Activated CD8-positive, alpha-beta memory T cell treated with anti-CD3 and anti-CD28 coated beads, Interleukin-2, amount 50 U/mL, for 48 hours (primary cell): ENCODE results near the gene KDM4B.
A peak's percentile ranks its signal among the peaks of the same experiment; 100 is the strongest.
"Not testable (repeated sequence)": the region's sequence is repeated elsewhere in the genome, so short reads cannot be mapped to it uniquely, and the experiment has no call there.

Experiments
- DNase-seq: peaks from one replicate; pipeline ENCODE4 v3.0.0-alpha.2; 2020

KDM4B gene

DNA sequence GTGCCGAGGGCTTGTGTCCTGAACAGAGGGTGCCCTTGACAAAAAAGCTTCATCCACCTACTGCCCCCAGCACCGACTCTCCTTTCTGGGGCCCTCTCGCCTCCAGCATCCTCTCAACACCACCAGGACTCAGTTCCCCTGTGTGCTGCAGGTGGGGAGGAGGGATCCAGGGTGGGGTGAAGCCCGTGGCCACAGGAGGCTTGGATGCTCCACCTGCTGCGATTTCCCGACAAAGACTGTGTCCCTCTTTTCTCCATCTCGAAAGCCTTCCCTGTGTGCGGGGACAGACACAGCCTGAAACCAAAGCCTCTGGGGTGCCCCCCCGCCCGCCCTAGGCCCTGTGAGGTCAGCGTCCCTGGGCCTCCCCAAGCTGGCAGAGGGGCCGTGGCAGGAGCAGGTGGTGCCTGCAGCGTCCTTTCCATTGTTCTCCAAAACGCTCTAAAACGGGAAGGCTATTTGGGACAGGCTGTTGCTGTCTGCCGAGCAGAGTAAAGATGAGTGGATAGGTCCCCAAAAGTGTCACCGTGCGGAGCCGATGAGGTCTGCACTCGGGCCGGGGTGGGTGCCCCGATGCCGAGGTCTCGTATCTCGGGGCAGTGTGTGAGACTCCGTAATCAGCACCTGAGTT lies 186.0 kb downstream of the KDM4B start:
- DNase-seq: no peak

GRCh38 chr19:5155586-5156210 lies 186.8 kb downstream of the KDM4B start:
- no peak for DNase-seq

GRCh38 chr19:5156231-5156986 lies 187.5 kb downstream of the KDM4B start:
- DNase-seq: no peak

GRCh38 chr19:5157186-5157585 lies 188.3 kb downstream of the KDM4B start:
- DNase-seq: no peak

GRCh38 chr19:5158549-5159134 lies 189.7 kb downstream of the KDM4B start:
- DNase-seq: not testable (repeated sequence)

- DNase-seq: not testable (repeated sequence)
These were observed 191.4 kb downstream of the KDM4B start for GRCh38 chr19:5160158-5160795.

GRCh38 chr19:5164845-5165696 lies 196.2 kb downstream of the KDM4B start:
- not testable (repeated sequence) for DNase-seq

DNA sequence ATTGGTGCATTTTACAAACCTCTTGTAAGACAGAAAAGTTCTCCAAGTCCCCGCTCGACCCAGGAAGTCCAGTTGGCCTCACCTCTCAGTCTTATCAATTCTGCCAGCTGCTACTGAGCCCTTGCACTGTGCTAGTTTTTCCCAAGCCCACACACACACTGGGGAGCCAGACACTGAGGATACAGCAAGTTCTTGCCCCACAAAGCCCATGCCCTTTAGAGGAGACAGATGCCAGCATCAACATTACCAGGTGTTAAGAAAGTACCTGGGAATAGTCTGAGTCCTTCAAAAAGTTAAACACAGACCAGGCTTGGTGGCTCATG lies 196.7 kb downstream of the KDM4B start:
- DNase-seq: no peak

- no peak for DNase-seq
These were observed 197.3 kb downstream of the KDM4B start for GRCh38 chr19:5166262-5166661.

GRCh38 chr19:5170329-5170745 lies 201.4 kb downstream of the KDM4B start:
- DNase-seq: peak; percentile 92

DNA sequence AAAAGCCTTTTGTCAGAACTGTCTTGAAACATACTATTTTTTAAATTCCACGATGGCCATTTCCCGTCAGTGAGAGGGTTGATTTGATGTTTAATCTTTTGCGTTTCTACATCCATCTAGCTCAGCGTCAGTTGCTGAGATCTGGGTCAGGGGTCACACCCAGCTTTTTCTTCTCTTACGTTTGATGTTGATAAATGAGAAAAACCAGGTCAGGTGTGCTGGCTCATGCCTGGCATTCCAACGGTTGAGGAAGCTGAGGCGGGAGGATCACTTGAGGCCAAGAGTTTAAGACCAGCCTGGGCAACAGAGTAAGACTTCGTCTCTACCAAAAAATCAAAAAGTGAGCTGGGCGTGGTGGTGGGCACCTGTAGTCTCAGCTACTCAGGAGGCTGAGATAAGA lies 202.8 kb downstream of the KDM4B start:
- DNase-seq: no peak

GRCh38 chr19:5172859-5173630 lies 204.1 kb downstream of the KDM4B start:
- DNase-seq: no peak

DNA sequence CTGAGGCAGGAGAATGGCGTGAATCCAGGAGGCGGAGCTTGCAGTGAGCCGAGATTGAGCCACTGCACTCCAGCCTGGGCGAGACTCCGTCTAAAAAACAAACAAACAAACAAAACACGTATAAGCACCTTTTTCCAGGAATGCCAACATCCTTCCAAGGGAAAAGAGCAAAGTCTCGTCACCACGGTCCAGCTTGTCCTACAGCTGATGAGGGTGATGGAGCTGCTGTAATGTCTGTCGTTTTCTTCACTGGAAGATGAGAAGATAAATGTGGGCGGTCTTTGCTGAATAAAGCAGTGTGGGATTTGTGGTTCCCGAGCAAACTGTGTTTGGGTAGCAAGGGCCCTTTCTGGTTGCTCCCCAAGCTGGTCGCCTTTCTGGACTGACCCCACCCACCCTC lies 205.1 kb downstream of the KDM4B start:
- DNase-seq: no peak

- no peak for DNase-seq
These were observed 209.0 kb downstream of the KDM4B start for GRCh38 chr19:5177745-5178450.

GRCh38 chr19:5178841-5179240 lies 209.9 kb downstream of the KDM4B start:
- no peak for DNase-seq

DNA sequence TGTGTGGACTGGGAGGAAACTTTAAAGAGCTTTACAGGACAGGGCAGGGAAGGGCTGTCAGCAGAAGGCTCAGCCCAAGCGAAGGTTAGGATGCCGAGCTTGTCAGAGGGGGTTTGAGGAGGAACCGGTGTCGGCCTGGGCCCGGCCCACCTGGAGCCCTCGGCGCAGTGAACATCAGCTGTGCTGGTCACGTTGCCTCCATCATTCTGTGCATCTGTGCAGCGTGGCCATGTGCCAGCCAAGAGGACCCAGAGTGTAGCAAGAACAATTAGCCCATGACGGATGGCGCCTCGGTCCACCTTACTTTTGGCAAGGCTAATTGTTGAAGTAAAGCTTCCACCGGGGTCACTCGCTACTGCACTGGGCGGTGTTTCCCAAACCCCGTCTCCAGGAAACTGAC lies 210.3 kb downstream of the KDM4B start:
- no peak for DNase-seq

DNA sequence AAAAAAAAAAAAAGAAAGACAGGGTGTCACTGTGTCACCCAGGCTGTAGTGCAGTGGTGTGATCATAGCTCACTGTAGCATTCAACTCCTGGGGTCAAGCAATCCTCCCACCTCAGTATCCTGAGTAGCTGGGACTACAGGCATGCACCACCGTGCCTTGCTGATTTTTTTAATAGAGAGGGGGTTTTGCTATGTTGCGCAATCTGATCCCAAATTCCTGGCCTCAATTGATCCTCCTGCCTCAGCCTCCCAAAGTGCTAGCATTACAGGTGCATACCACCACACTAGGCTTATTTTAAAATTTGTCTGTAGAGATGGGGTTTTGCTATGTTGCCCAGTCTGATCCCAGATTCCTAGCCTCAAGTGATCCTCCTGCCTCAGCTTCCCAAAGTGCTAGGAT lies 212.4 kb downstream of the KDM4B start:
- no peak for DNase-seq

GRCh38 chr19:5182751-5183150 lies 213.8 kb downstream of the KDM4B start:
- DNase-seq: no peak

- no peak for DNase-seq
These were observed 214.7 kb downstream of the KDM4B start for GRCh38 chr19:5183616-5184015.

DNA sequence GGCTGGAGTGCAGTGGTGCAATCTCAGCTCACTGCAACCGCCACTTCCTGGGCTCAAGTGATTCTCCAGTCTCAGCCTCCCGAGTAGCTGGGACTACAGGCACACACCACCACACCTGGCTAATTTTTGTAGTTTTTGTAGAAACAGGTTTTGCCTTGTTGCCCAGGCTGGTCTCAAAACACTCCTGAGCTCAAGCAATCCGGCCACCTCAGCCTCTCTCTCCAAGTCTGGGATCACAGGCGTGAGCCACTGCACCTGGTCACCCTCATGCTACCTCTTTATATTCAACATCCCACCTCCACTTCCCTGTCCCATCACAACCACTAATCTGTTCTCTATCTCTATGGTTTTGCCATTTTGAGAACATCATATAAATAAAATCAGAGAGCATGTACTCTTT lies 216.0 kb downstream of the KDM4B start:
- DNase-seq: no peak
